ENCODE results near the gene IGF1.

The IGF1 gene

DNA sequence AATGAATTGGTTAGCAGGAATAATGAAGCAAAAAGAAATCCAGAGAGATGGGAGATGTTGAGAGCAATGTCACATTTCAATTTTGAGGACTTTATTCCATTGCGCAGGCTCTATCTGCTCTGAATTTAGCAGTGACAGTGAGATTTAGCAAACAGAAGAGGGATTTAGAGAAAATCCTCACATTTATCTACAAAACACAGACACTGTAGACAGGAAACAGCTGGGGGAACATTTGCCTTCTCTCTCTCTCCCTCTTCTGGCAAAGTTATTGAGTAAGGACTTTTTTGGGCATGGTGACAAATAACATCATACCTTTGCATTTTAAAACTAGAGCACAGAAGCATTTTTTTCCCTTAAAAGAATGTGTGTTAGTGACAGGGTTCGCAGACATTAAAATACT, at the start of gene IGF1:
IGF1 (minus strand) TSS at position 158 of the 400 bp plus-strand sequence. CDS start 182 bp downstream, outside the sequence.
- DNase-seq, result no peak

DNA sequence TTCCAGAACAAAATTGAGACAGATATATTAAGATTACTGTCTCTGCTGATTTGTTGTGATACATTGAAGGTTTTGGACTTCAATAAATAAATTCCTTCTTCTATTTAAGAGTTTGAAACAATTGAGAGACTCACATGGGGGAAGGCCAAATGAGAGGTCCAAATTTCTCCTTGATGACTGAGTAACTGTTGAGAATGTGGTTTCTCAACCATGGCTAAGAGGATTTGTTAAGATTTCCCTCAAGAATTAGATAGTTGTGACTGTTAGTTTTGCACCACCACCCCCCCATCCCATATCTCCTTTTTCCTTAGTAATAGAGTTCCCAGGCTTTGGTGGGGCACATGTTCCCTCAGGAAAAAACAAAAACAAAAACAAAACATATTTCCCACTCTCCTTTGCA, 47.7 kb upstream of the IGF1 start:
- DNase-seq, result no peak

- no peak for DNase-seq
Measured at GRCh38 chr12:102527171-102527720, 46.9 kb upstream of the IGF1 start.

DNA sequence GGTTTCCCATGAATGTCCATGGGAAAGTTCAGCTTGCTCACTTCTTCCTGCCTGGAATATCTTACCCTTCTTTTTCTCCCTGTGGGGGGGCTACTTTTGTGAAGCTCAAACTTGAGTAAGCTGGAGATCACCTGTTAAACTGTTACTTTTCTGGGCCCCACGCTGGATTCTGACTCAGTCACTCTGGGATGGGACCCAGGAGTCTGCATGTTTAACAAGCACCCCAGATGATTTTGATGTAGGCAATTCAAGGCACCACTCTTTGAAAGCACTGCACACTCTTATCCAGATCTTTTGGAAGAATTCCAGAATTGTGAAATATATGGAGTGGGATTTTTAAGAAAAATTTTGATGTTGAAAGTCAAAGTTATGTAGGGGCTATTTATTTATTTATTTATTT, 46.3 kb upstream of the IGF1 start:
- no peak for DNase-seq

GRCh38 chr12:102522768-102523167, 42.4 kb upstream of the IGF1 start:
- DNase-seq, result no peak

- no peak for DNase-seq
Measured at GRCh38 chr12:102521662-102522277, 41.4 kb upstream of the IGF1 start.

DNA sequence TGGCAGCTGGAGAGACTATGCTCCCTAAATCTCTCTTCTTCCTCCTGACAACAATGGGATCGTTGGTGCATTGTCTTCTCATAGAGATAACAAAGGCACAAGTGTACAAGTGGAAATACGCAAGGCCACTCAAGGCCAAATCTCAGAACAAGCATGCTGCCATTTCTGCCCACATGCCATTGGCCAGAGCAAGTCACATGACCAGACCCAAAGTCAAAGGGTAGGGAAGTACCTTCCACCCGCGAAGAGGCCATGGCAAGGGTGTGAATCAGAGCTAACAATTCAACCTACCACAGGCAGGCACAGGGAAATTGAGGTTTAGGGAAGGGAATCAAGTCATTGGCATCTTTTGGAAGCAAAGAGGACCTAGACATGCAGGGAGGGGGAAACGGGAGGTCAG, 38.5 kb upstream of the IGF1 start:
- DNase-seq, result no peak

- no peak for DNase-seq
Measured at GRCh38 chr12:102514696-102515095, 34.3 kb upstream of the IGF1 start.

GRCh38 chr12:102513739-102514138, 33.4 kb upstream of the IGF1 start:
- DNase-seq, result no peak

- no peak for DNase-seq
Measured at GRCh38 chr12:102513272-102513671, 32.9 kb upstream of the IGF1 start.

GRCh38 chr12:102512523-102512922, 32.2 kb upstream of the IGF1 start:
- no peak for DNase-seq

DNA sequence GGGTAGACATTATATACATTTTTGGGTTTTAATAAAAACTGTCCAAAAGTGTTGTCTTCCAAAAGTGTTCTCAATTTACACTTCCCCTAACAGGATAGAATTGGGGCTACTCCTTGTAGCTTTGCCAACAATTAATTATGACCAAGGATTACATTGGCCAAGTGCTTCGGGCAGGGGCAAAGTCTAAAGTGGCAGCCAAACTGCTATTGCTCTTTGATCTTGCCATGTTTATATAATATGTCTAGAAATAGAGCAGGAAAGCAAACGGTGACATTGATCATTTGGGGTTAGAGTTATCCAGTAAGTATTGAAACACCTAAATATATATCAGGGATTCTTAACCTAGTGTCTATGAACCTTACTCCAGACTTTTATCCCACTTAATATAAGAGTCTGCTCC, 31.2 kb upstream of the IGF1 start:
- DNase-seq, result no peak

DNA sequence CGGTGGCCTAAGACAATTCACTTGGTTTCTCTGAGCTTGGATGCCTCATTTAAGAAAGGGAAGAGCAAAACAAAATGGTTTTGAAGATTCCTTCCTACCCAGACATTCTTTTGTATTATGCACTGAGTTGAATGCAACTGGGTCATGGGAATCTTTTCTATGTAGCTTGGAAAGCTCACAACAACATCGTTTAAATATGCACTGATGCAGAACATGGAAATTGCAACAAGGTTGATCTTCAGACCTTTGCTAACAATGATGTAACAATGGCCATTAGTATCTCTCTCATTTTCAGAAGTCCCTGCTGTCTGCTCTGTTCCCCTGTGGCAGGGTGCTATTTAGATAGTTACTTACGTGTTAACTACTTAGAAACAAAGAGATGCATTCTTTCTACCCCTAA, 30.1 kb upstream of the IGF1 start:
- DNase-seq, result no peak

DNA sequence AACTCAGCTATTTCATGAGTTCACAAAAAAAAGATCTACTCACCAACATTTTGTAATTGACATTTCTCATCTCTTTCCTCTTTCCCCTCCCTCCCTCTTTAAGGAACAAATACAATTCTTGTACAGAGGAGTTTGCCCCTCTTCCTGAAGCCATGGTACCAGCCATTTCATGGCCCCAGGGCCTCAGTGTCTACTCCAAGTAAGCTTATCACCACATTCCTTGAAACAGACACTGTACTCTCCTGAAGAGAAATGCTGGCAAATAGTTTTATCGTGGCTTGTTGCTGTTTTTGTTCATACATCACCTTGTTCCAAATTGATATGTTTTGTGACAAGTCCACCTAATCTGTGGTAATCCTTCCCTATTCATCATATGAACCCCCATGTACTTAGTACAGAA, 29.7 kb upstream of the IGF1 start:
- no peak for DNase-seq

GRCh38 chr12:102509123-102509626, 28.8 kb upstream of the IGF1 start:
- DNase-seq, result no peak

DNA sequence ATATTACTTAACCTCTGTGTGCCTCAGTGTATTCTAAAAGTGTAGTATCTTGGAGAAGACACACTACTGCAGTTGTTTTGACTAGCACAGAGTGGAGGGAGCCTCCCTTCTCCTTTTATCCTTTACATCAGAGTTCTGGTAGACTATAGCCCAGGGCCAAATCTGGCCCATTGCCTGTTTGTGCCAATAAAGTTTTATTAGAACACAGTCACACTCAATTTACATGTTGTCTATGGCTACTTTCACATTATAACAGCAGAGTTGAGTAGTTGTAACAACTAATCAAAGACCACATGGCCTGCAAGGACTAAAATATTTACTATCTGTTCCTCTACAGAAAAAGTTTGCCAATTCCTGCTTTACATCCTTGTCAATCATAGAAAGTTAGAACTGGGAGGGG, 27.7 kb upstream of the IGF1 start:
- DNase-seq, result no peak

GRCh38 chr12:102507301-102507700, 26.9 kb upstream of the IGF1 start:
- DNase-seq, result no peak

DNA sequence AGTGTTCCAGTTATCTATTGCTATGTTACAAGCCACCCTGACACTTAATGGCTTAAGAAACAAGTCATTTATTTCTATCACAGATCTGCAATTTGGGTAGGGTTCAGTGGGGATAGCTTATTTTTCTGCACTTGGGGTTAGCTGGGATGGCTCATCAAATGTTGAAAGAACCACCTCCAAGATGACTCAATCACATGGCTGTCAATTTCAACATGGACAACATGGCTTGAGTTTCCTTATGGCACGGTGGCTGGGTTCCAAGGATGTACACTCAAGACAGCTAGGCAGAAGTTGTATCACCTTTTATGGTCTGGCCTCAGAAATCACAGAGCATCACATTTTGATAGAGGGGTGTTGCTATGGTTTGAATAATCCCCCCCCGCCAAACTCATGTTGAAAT, 24.5 kb upstream of the IGF1 start:
- no peak for DNase-seq

GRCh38 chr12:102504280-102504679, 23.9 kb upstream of the IGF1 start:
- no peak for DNase-seq

- no peak for DNase-seq
Measured at GRCh38 chr12:102503831-102504230, 23.5 kb upstream of the IGF1 start.

DNA sequence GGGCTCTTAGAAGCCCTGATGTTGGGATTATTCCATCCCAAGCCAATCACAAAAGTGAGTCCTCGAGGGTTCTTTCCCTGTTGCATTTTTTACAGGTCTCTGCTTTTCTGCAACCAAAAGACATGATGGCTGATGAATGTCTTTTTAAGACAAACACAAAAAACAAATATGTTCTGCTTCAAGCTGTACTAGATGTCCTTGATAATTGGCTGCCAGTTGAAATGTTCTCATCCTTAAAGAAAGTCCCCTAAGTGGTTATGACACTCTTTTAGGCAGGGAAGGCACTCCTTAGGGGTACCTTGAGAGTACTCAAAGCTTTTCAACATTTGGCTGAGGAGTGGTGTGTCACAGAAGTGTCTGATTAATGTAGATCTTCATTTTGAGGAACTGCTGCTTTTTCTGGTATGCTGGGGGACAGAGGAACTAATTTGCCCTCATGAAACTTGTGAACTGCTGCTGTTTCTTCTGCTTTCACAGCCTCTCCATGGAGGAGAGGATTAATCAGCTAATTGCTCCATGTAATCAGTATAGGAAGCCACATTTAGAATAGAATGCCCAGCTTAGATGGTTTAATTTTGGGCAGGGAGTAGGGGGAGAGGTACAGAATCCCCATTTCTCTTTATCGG, 22.8 kb upstream of the IGF1 start:
- DNase-seq, result no peak

- DNase-seq, result no peak
Measured at GRCh38 chr12:102501773-102502172, 21.4 kb upstream of the IGF1 start.

- no peak for DNase-seq
Measured at GRCh38 chr12:102498471-102498870, 18.1 kb upstream of the IGF1 start.

DNA sequence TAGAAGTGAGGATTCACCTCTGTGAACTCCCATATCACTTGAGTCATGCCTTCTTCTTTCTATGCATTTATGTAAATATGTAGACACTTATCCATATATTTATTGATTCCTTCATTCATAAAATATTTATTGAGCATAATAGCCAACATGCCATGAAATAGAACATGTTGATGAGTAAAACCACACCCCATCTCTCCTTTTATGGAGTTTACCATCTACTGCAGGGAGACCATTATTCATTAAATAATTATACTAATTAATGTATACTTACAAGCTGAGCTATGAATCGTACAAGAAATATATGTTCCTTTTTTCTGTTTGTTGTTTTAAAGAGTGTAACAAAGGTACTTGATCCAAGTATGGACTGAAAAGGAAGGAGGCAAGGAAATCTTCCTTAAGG, 17.4 kb upstream of the IGF1 start:
- no peak for DNase-seq

DNA sequence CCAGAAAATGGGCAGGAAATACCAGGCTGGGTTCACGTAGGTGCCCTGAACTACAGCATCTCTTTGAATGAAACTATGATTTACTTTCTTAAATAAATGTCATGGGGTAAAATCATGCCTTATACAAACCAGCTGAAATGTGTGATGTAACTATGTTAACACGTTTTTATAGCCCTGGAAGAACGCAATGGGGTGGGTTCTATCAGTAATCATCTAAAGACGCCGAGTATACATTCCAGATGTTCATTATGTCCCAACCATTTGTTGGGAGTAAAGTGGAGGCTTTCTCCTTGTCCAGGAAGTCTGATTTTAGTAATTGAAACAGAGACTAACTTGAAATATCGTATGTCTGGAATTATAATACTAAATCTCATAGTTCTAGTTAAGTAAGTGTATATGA, 16.2 kb upstream of the IGF1 start:
- no peak for DNase-seq

Data from islet precursor cell (in vitro differentiated cells).